ENCODE measurements around the gene STAB1. TPM values are rescaled to one million over a fixed set of nuclear protein-coding genes. Genes with fewer than 3 reads are reported as not detected.

The STAB1 gene
- total and polyA plus RNA-seq, 2 of the 13 experiments (the other 11 are each of a cell fraction or from before 2014, with no cell fraction given) = 0.09 to 0.34 TPM

DNA sequence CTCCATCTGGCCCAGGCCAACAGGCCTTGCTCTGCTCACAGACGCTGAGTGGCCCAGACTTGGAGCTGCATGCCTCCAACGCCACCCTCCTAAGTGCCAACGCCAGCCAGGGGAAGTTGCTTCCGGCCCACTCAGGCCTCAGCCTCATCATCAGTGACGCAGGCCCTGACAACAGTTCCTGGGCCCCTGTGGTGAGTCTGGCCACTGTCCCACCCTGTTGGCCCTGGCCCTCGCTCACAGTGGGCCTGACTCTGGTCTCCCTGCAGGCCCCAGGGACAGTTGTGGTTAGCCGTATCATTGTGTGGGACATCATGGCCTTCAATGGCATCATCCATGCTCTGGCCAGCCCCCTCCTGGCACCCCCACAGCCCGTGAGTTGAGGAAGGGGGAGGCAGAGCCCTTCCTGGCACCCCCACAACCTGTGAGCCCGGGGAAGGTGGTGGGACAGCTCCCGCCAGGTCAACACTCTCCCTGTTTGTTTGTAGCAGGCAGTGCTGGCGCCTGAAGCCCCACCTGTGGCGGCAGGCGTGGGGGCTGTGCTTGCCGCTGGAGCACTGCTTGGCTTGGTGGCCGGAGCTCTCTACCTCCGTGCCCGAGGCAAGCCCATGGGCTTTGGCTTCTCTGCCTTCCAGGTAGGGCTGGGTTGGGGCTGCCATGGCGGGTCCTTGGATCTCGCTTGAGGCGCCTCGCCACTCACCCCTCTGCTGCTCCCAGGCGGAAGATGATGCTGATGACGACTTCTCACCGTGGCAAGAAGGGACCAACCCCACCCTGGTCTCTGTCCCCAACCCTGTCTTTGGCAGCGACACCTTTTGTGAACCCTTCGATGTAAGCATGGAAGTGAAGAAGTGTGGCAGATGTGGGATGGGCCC is 28.5 kb downstream of the STAB1 start:
- Histone ChIP-seq H3K9ac (ENCODE audit: insufficient read depth, low read depth, low read length) (no peak overlapping the region), H3K36me3 (replicated peaks in 1 of 2; ENCODE audit: control insufficient read depth in 1 of 2, insufficient read depth in 2 of 2, low read length in 2 of 2) (peaks cover 15 to 33% of the 10 kb centered on the region in 2 experiments), H3K27ac (ENCODE audit: extremely low read length, insufficient read depth, low read length) (no peak overlapping the region), H3K4me3 (replicated peaks in 1 of 3; ENCODE audit: insufficient read depth in 1 of 3, low read depth in 2 of 3, low read length in 3 of 3) (no peak overlapping the region), H3K4me2 (ENCODE audit: low read depth, low read length) (no peak overlapping the region), H3K9me3 (ENCODE audit: low read length) (no peaks in the 10 kb centered on the region), H3K79me2 (ENCODE audit: insufficient read depth, low read length) (no peaks in the 10 kb centered on the region), H3K27me3 (ENCODE audit: control insufficient read depth in 1 of 2, insufficient read depth in 2 of 2, low read length in 2 of 2) (no peaks in the 10 kb centered on the region; a peak in 1 of 5 replicates), H3K4me1 (ENCODE audit: insufficient read depth, low read length) (peaks cover 15% of the 10 kb centered on the region), H4K20me1 (ENCODE audit: insufficient read depth, low read length) (no peaks in the 10 kb centered on the region), H2AFZ (ENCODE audit: low read length) (no peak overlapping the region)
- no TSS peak for BruUV-seq (replicated peaks)
- intact Hi-C loops (cut with micrococcal nuclease; ENCODE audit: unreplicated experiment) (no loop called here), in situ Hi-C loops (cut with HindIII; ENCODE audit: extremely low pct_ligation_motif_present, low pct_unique_long_range_greater_than_20kb) (no loop called here)
- ChIA-PET POLR2A (interaction anchor here (1.1 kb wide), 1 partner anchor 9 kb away, joined by 4 read pairs; no protein-coding TSS in a partner anchor), CTCF (ENCODE audit: low intra/inter-chr PET ratio, low total read pairs) (no interaction called here)
- FAIRE-seq = no peak
- ATAC-seq = no peak
- no peak for DNase-seq (ENCODE audit: low spot score)
- 95% methylated on average over 8 of the region's 26 CpGs for WGBS (ENCODE audit: low lambda C conversion rate)
- TF ChIP-seq RBFOX2 (IDR thresholded peaks at IDR 0.05; ENCODE audit: low read depth, low read length) (peak; percentile 48), AGO1 (IDR thresholded peaks at IDR 0.05; ENCODE audit: low read depth, low read length, poor library complexity, severe bottlenecking) (peak; percentile 82), ZC3H13 (CRISPR knock-in tag; IDR thresholded peaks at IDR 0.05) (peak; percentile 26; the same call in 1 of the 2 replicates), ZNF138 (CRISPR knock-in tag; IDR thresholded peaks at IDR 0.05; ENCODE audit: low read depth) (no peak), SNRNP70 (IDR thresholded peaks at IDR 0.05; ENCODE audit: low read depth, low read length) (no peak), KDM2A (CRISPR knock-in tag; IDR thresholded peaks at IDR 0.05; ENCODE audit: borderline replicate concordance, low read depth) (peak; percentile 51; the same call in 1 of the 2 replicates), ZNF205 (CRISPR knock-in tag; IDR thresholded peaks at IDR 0.05) (no peak), JUN (CRISPR knock-in tag; IDR thresholded peaks at IDR 0.05) (no peak), ARHGAP35 (CRISPR knock-in tag; IDR thresholded peaks at IDR 0.05; ENCODE audit: borderline replicate concordance) (no peak), MED1 (CRISPR knock-in tag; IDR thresholded peaks at IDR 0.05) (no peak)
- TF ChIP-seq, protein P1, sequence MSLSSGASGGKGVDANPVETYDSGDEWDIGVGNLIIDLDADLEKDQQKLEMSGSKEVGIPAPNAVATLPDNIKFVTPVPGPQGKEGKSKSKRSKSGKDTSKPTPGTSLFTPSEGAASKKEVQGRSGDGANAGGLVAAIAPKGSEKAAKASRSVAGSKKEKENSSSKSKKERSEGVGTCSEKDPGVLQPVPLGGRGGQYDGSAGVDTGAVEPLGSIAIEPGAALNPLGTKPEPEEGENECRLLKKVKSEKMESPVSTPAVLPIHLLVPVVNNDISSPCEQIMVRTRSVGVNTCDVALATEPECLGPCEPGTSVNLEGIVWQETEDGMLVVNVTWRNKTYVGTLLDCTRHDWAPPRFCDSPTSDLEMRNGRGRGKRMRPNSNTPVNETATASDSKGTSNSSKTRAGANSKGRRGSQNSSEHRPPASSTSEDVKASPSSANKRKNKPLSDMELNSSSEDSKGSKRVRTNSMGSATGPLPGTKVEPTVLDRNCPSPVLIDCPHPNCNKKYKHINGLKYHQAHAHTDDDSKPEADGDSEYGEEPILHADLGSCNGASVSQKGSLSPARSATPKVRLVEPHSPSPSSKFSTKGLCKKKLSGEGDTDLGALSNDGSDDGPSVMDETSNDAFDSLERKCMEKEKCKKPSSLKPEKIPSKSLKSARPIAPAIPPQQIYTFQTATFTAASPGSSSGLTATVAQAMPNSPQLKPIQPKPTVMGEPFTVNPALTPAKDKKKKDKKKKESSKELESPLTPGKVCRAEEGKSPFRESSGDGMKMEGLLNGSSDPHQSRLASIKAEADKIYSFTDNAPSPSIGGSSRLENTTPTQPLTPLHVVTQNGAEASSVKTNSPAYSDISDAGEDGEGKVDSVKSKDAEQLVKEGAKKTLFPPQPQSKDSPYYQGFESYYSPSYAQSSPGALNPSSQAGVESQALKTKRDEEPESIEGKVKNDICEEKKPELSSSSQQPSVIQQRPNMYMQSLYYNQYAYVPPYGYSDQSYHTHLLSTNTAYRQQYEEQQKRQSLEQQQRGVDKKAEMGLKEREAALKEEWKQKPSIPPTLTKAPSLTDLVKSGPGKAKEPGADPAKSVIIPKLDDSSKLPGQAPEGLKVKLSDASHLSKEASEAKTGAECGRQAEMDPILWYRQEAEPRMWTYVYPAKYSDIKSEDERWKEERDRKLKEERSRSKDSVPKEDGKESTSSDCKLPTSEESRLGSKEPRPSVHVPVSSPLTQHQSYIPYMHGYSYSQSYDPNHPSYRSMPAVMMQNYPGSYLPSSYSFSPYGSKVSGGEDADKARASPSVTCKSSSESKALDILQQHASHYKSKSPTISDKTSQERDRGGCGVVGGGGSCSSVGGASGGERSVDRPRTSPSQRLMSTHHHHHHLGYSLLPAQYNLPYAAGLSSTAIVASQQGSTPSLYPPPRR (CRISPR knock-in tag; IDR thresholded peaks at IDR 0.05; ENCODE audit: borderline replicate concordance) = no peak
- TF ChIP-seq, protein P2, sequence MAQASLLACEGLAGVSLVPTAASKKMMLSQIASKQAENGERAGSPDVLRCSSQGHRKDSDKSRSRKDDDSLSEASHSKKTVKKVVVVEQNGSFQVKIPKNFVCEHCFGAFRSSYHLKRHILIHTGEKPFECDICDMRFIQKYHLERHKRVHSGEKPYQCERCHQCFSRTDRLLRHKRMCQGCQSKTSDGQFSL (CRISPR knock-in tag; IDR thresholded peaks at IDR 0.05) = 0 out of 2 replicates have a peak, but pooled peaks have one; percentile 24
- TF ChIP-seq, protein P3, sequence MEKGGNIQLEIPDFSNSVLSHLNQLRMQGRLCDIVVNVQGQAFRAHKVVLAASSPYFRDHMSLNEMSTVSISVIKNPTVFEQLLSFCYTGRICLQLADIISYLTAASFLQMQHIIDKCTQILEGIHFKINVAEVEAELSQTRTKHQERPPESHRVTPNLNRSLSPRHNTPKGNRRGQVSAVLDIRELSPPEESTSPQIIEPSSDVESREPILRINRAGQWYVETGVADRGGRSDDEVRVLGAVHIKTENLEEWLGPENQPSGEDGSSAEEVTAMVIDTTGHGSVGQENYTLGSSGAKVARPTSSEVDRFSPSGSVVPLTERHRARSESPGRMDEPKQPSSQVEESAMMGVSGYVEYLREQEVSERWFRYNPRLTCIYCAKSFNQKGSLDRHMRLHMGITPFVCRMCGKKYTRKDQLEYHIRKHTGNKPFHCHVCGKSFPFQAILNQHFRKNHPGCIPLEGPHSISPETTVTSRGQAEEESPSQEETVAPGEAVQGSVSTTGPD (CRISPR knock-in tag; IDR thresholded peaks at IDR 0.05) = no peak
- TF ChIP-seq, protein P4, sequence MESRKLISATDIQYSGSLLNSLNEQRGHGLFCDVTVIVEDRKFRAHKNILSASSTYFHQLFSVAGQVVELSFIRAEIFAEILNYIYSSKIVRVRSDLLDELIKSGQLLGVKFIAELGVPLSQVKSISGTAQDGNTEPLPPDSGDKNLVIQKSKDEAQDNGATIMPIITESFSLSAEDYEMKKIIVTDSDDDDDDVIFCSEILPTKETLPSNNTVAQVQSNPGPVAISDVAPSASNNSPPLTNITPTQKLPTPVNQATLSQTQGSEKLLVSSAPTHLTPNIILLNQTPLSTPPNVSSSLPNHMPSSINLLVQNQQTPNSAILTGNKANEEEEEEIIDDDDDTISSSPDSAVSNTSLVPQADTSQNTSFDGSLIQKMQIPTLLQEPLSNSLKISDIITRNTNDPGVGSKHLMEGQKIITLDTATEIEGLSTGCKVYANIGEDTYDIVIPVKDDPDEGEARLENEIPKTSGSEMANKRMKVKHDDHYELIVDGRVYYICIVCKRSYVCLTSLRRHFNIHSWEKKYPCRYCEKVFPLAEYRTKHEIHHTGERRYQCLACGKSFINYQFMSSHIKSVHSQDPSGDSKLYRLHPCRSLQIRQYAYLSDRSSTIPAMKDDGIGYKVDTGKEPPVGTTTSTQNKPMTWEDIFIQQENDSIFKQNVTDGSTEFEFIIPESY (CRISPR knock-in tag; IDR thresholded peaks at IDR 0.05) = peak; percentile 48; the same call in 1 of the 2 replicates

Data from HepG2 (cell line).